ENCODE results near the gene ST6GALNAC5.

Gene ST6GALNAC5

DNA sequence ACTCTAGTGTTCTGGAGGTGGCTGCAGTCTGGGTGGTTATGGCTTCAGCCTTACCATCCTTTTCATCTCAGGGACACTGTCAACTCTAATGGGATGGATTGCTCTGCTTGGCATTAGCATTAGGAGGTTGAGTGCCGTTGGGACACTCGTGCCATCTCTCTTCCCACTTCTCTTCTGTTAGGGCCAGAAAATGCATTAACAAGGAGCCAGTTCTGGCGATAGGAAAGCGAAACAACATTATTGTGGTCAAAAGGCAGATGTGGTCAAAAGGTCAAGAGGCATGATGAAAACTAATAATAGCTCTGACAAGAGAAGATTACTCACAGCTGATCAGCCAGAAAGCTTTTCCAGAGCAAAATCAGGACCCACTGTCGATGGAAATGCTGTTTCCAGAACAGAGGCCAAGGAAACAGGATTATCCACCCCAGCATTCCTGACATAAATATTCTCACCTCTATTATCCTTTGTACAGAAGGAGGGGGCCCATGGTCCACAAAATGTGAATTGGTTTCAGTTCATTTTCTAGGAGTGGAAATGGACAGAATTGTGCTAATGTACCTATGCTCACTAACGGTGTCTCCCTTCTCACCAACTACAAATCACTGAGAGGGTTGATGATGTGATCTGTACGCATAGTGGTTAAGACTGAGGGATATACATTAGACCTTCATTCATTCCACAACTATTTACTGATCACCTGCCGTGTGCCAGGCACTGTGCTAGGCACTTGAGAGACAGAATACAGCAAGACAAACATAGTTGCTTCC, 72.0 kb downstream of the ST6GALNAC5 start:
- Histone ChIP-seq H3K9me3 (ENCODE audit: insufficient read depth, low read length) (no peaks in the 10 kb centered on the region), H3K27ac (ENCODE audit: low read depth, low read length) (no peak overlapping the region), H4K20me1 (ENCODE audit: low read depth, low read length) (no peaks in the 10 kb centered on the region), H3K9me2 (replicated peaks; ENCODE audit: insufficient read depth, low read length) (no peaks in the 10 kb centered on the region), H3F3A (ENCODE audit: insufficient read depth) (no peaks in the 10 kb centered on the region), H3K27me3 (ENCODE audit: low read length) (no peaks in the 10 kb centered on the region), H2AFZ (ENCODE audit: low read depth, low read length, severe bottlenecking) (no peak overlapping the region), H3K4me3 (ENCODE audit: insufficient read depth, low read length, poor library complexity, severe bottlenecking) (no peak overlapping the region), H3K4me2 (ENCODE audit: low read depth, low read length, poor library complexity, severe bottlenecking) (no peak overlapping the region), H3K36me3 (ENCODE audit: low read length) (no peaks in the 10 kb centered on the region), H3K9ac (ENCODE audit: low read length) (no peak overlapping the region), H3K79me2 (ENCODE audit: insufficient read depth, low read length) (no peaks in the 10 kb centered on the region)
- TF ChIP-seq EZH2phosphoT487 (conservative IDR thresholded peaks at IDR 0.05; ENCODE audit: low read length), result no peak
- TF ChIP-seq, protein P1, sequence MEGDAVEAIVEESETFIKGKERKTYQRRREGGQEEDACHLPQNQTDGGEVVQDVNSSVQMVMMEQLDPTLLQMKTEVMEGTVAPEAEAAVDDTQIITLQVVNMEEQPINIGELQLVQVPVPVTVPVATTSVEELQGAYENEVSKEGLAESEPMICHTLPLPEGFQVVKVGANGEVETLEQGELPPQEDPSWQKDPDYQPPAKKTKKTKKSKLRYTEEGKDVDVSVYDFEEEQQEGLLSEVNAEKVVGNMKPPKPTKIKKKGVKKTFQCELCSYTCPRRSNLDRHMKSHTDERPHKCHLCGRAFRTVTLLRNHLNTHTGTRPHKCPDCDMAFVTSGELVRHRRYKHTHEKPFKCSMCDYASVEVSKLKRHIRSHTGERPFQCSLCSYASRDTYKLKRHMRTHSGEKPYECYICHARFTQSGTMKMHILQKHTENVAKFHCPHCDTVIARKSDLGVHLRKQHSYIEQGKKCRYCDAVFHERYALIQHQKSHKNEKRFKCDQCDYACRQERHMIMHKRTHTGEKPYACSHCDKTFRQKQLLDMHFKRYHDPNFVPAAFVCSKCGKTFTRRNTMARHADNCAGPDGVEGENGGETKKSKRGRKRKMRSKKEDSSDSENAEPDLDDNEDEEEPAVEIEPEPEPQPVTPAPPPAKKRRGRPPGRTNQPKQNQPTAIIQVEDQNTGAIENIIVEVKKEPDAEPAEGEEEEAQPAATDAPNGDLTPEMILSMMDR (IDR thresholded peaks at IDR 0.05; ENCODE audit: insufficient read depth, low read length, poor library complexity, severe bottlenecking), result no peak

DNA sequence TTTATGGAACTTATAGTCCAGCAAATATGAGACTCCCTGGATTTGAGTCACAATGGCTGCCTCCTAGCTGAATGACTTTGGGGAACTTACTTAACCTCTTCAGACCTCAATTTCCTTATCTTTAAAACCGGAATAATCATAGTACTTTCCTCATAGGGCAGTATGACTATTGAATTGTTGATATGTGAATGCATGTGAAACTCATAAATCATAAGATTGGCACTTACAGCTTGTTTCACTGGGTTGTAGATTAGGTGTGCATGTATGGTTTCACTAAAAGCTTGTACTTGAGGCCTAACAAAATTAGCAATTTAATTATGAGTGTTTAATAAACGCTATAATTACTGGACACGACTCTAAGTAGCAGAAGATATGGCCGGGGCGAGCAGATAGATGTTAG, 72.5 kb downstream of the ST6GALNAC5 start:
- H4K20me1 ChIP-seq (ENCODE audit: low read depth, low read length), result no peaks in the 10 kb centered on the region
- H3K79me2 ChIP-seq (ENCODE audit: insufficient read depth, low read length), result no peaks in the 10 kb centered on the region
- no peak overlapping the region for H2AFZ ChIP-seq (ENCODE audit: low read depth, low read length, severe bottlenecking)
- no peaks in the 10 kb centered on the region for H3K9me2 ChIP-seq (replicated peaks; ENCODE audit: insufficient read depth, low read length)
- TF ChIP-seq EZH2phosphoT487 (conservative IDR thresholded peaks at IDR 0.05; ENCODE audit: low read length), result no peak
- TF ChIP-seq, protein P1 (IDR thresholded peaks at IDR 0.05; ENCODE audit: insufficient read depth, low read length, poor library complexity, severe bottlenecking), result no peak
- no peaks in the 10 kb centered on the region for H3F3A ChIP-seq (ENCODE audit: insufficient read depth)
- no peak overlapping the region for H3K9ac ChIP-seq (ENCODE audit: low read length)
- no peak overlapping the region for H3K27ac ChIP-seq (ENCODE audit: low read depth, low read length)
- H3K9me3 ChIP-seq (ENCODE audit: insufficient read depth, low read length), result no peaks in the 10 kb centered on the region
- H3K4me3 ChIP-seq (ENCODE audit: insufficient read depth, low read length, poor library complexity, severe bottlenecking), result no peak overlapping the region
- H3K36me3 ChIP-seq (ENCODE audit: low read length), result no peaks in the 10 kb centered on the region
- H3K4me2 ChIP-seq (ENCODE audit: low read depth, low read length, poor library complexity, severe bottlenecking), result no peak overlapping the region
- no peaks in the 10 kb centered on the region for H3K27me3 ChIP-seq (ENCODE audit: low read length)

DNA sequence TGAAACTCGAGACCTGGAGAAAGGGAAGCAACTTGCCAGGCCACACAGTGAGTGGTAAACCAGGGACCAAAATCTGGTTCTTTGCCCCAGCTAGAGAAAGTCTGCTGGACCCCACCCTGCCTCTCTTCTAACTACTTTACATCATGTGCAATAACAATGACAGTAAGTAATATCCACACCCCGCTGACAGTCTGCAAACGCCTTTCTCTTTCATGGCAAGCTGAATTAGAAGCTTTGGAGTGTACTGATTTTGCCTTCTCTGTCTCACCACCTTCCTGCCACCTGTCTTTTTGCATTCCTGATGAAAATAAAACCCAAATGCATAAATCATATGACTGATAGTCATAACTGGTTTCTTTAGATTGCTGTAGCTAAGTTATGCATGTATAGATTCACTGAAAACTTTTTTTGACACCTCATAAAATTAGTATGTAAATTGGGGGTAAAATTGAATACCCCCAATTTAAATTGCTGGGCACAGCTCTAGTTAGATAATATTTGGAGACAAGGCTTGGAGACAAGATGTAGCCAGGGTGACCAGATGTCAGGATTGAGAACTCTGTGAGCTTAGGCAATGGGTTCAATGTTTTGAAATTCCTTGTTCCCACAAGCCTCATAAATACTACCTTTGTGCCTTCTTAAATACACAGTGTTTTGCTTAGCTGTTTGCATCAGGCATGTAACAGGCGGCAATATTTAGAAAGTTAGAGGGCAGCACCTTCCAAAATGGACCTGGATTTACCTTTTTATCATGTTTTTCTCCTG, 73.5 kb downstream of the ST6GALNAC5 start:
- Histone ChIP-seq H2AFZ (ENCODE audit: low read depth, low read length, severe bottlenecking) (no peak overlapping the region), H3K4me2 (ENCODE audit: low read depth, low read length, poor library complexity, severe bottlenecking) (no peak overlapping the region), H3K27ac (ENCODE audit: low read depth, low read length) (no peak overlapping the region), H3K9ac (ENCODE audit: low read length) (no peak overlapping the region), H4K20me1 (ENCODE audit: low read depth, low read length) (no peaks in the 10 kb centered on the region), H3K9me2 (replicated peaks; ENCODE audit: insufficient read depth, low read length) (no peaks in the 10 kb centered on the region), H3K27me3 (ENCODE audit: low read length) (no peaks in the 10 kb centered on the region), H3K36me3 (ENCODE audit: low read length) (no peaks in the 10 kb centered on the region), H3K79me2 (ENCODE audit: insufficient read depth, low read length) (no peaks in the 10 kb centered on the region), H3K9me3 (ENCODE audit: insufficient read depth, low read length) (no peaks in the 10 kb centered on the region), H3F3A (ENCODE audit: insufficient read depth) (no peaks in the 10 kb centered on the region), H3K4me3 (ENCODE audit: insufficient read depth, low read length, poor library complexity, severe bottlenecking) (no peak overlapping the region)
- TF ChIP-seq EZH2phosphoT487 (conservative IDR thresholded peaks at IDR 0.05; ENCODE audit: low read length), result no peak
- TF ChIP-seq, protein P1 (IDR thresholded peaks at IDR 0.05; ENCODE audit: insufficient read depth, low read length, poor library complexity, severe bottlenecking), result no peak

Data from SU-DHL-6 (cell line).